CD14-positive monocyte (primary cell): ENCODE measurements around the gene PLPP7. TPM values are rescaled to one million over a fixed set of nuclear protein-coding genes. Genes with fewer than 3 reads are reported as not detected.

Experiments
- DNase-seq, 3 donors: peaks; one replicate each; pipeline ENCODE4 v3.0.0-alpha.2; 2011 to 2022
- H2AFZ ChIP-seq: 2 replicates; pipeline ENCODE4 v1.6.0; 2012; ENCODE audit warnings: mild to moderate bottlenecking, low read depth, low read length, inconsistent platforms; ENCODE audit not compliant: insufficient read depth, poor library complexity, severe bottlenecking
- H3K27ac ChIP-seq, 2 donors: 1 replicate in 1 of 2; 2 replicates in 1 of 2; pipeline ENCODE4 v1.5.1; 2012 to 2013; ENCODE audit warnings: low read length in 2 of 2, control low read depth in 1 of 2, inconsistent platforms in 1 of 2, low read depth in 1 of 2, mild to moderate bottlenecking in 1 of 2
- H3K27me3 ChIP-seq, 2 donors: one replicate each; pipeline versions ENCODE4 v1.6.0 to v1.6.1; 2011 to 2013; ENCODE audit warnings: low read length in 2 of 2; ENCODE audit not compliant: control insufficient read depth in 2 of 2, insufficient read depth in 2 of 2
- H3K36me3 ChIP-seq, 2 donors: replicated peaks in 1 of 2; 1 replicate in 1 of 2; 2 replicates in 1 of 2; pipeline versions ENCODE4 v1.5.1 to v1.6.1; 2012 to 2013; ENCODE audit warnings: low read length in 2 of 2, control low read depth in 1 of 2, inconsistent platforms in 1 of 2, mild to moderate bottlenecking in 1 of 2; ENCODE audit not compliant: insufficient read depth in 2 of 2, control insufficient read depth in 1 of 2
- H3K4me1 ChIP-seq, 2 donors: 1 replicate in 1 of 2; 2 replicates in 1 of 2; pipeline versions ENCODE4 v1.5.1 to v1.6.1; 2012 to 2013; ENCODE audit warnings: low read length in 2 of 2, control low read depth in 1 of 2, inconsistent platforms in 1 of 2, mild to moderate bottlenecking in 1 of 2, moderate library complexity in 1 of 2; ENCODE audit not compliant: insufficient read depth in 2 of 2, control insufficient read depth in 1 of 2
- H3K4me2 ChIP-seq: replicated peaks from 2 replicates; pipeline ENCODE3; 2012; ENCODE audit warnings: low read length, moderate library complexity, mild to moderate bottlenecking; ENCODE audit not compliant: poor library complexity, severe bottlenecking; ENCODE audit errors: extremely low read depth
- H3K4me3 ChIP-seq, 3 experiments: fragments of 200-600 bp in 1 of 3; sonication (generic) in 1 of 3; replicated peaks in 1 of 3; 1 replicate in 2 of 3; 2 replicates in 1 of 3; pipeline ENCODE4 v1.5.1; 2011 to 2013; ENCODE audit warnings: low read length in 3 of 3, mild to moderate bottlenecking in 3 of 3, control low read depth in 2 of 3, low read depth in 2 of 3, inconsistent platforms in 1 of 3, moderate library complexity in 1 of 3
- H3K79me2 ChIP-seq: 2 replicates; pipeline ENCODE4 v1.6.0; 2012; ENCODE audit warnings: mild to moderate bottlenecking, control low read depth, inconsistent platforms, low read length, moderate library complexity; ENCODE audit not compliant: insufficient read depth
- H3K9ac ChIP-seq: 2 replicates; pipeline ENCODE4 v1.6.0; 2017; ENCODE audit warnings: low read length, mild to moderate bottlenecking; ENCODE audit not compliant: insufficient read depth, poor library complexity, severe bottlenecking
- H3K9me3 ChIP-seq, 2 donors: replicated peaks in 1 of 2; 1 replicate in 1 of 2; 2 replicates in 1 of 2; pipeline versions ENCODE4 v1.5.1 to v1.6.1; 2012 to 2013; ENCODE audit warnings: low read length in 2 of 2, control low read depth in 1 of 2; ENCODE audit not compliant: control insufficient read depth in 1 of 2, insufficient read depth in 1 of 2
- H4K20me1 ChIP-seq: 2 replicates; pipeline ENCODE4 v1.6.0; 2012; ENCODE audit warnings: mild to moderate bottlenecking, low read length, control low read depth, moderate library complexity; ENCODE audit not compliant: insufficient read depth
- H3K27ac Mint-ChIP-seq, 7 donors: one replicate each; pipeline ENCODE4 v1.8.0; 2020; ENCODE audit warnings: mild to moderate bottlenecking in 7 of 7, mixed read lengths in 7 of 7, moderate library complexity in 6 of 7, inconsistent platforms in 2 of 7
- H3K27me3 Mint-ChIP-seq, 3 donors: one replicate each; pipeline ENCODE4 v1.8.0; 2021 to 2022; ENCODE audit warnings: low read depth in 3 of 3, mild to moderate bottlenecking in 3 of 3, mixed read lengths in 3 of 3, moderate library complexity in 3 of 3, inconsistent platforms in 1 of 3
- H3K36me3 Mint-ChIP-seq, 2 donors: one replicate each; pipeline ENCODE4 v1.8.0; 2020; ENCODE audit warnings: mixed read lengths in 2 of 2, inconsistent platforms in 1 of 2, mild to moderate bottlenecking in 1 of 2
- H3K4me1 Mint-ChIP-seq: one replicate; pipeline ENCODE4 v1.8.0; 2020; ENCODE audit warnings: mild to moderate bottlenecking, mixed read lengths
- H3K4me3 Mint-ChIP-seq, 2 donors: one replicate each; pipeline ENCODE4 v1.8.0; 2020; ENCODE audit warnings: mild to moderate bottlenecking in 2 of 2, mixed read lengths in 2 of 2, moderate library complexity in 1 of 2
- H3K9me3 Mint-ChIP-seq, 7 donors: one replicate each; pipeline ENCODE4 v1.8.0; 2020 to 2022; ENCODE audit warnings: mixed read lengths in 7 of 7, mild to moderate bottlenecking in 6 of 7, moderate library complexity in 6 of 7, inconsistent platforms in 2 of 7
- CTCF ChIP-seq: fragments of 200-600 bp; IDR thresholded peaks from one replicate; pipeline ENCODE4 v1.8.0; 2022; ENCODE audit warnings: antibody characterized with exemption, mild to moderate bottlenecking
- WGBS: methylation state at CpG from one replicate; pipeline ENCODE4 v1.1.5; 2013; ENCODE audit warnings: missing lambda C conversion rate; ENCODE audit not compliant: insufficient coverage; 5-methylcytosine and 5-hydroxymethylcytosine counted together
- intact Hi-C, 2 donors: fragments of 100-400 bp; cut with micrococcal nuclease; formaldehyde crosslinking; loops; one replicate each; pipeline versions ENCODE4 v1.15.0 to v1.15.1; 2023
- polyA plus RNA-seq, 3 donors: library from polyadenylated mRNA; depleted of rRNA in 1 of 3; unstranded in 2 of 3; stranded (reverse) in 1 of 3; fragments of 300-500 nt in 2 of 3; fragments of >200 nt in 1 of 3; fragmentation: Illumina TruSeq in 2 of 3; gene quantifications; 1 replicate in 2 of 3; 2 replicates in 1 of 3; pipeline ENCODE4 v1.2.3, GENCODE V29; 2012 to 2021

The PLPP7 gene
- polyA plus RNA-seq, 3 donors = 1.1 to 3.1 (median 1.5) TPM

GRCh38 chr9:131320031-131320685 lies 30.6 kb downstream of the PLPP7 start:
- Histone ChIP-seq H3K9me3 (no peaks in the 10 kb centered on the region), H3K36me3 (no peaks in the 10 kb centered on the region), H3K4me2 (no peak overlapping the region), H3K79me2 (no peaks in the 10 kb centered on the region), H3K27me3 (no peaks in the 10 kb centered on the region), H3K27ac (no peak overlapping the region), H3K4me3 (no peak overlapping the region), H4K20me1 (no peaks in the 10 kb centered on the region), H3K9ac (no peak overlapping the region), H2AFZ (no peak overlapping the region), H3K4me1 (no peaks in the 10 kb centered on the region)
- intact Hi-C loops = no loop called here
- DNase-seq = no peak
- Mint-ChIP-seq H3K27ac (no peak overlapping the region), H3K4me3 (no peak overlapping the region), H3K9me3 (peaks cover 0 to 3% (median 0%) of the 10 kb centered on the region in 7 donors), H3K4me1 (no peaks in the 10 kb centered on the region), H3K36me3 (no peaks in the 10 kb centered on the region), H3K27me3 (peaks cover 0 to 4% (median 1%) of the 10 kb centered on the region in 3 donors)
- 92% methylated on average over 12 of the region's 19 CpGs for WGBS
- TF ChIP-seq CTCF = no peak

- Histone ChIP-seq H3K36me3 (no peaks in the 10 kb centered on the region), H3K9me3 (no peaks in the 10 kb centered on the region), H2AFZ (no peak overlapping the region), H3K4me1 (no peaks in the 10 kb centered on the region), H3K9ac (peak overlapping the region; percentile 6), H3K27ac (no peak overlapping the region), H3K27me3 (no peaks in the 10 kb centered on the region), H3K4me2 (no peak overlapping the region), H3K4me3 (no peak overlapping the region), H3K79me2 (no peaks in the 10 kb centered on the region), H4K20me1 (no peaks in the 10 kb centered on the region)
- Mint-ChIP-seq H3K27ac (no peak overlapping the region), H3K36me3 (no peaks in the 10 kb centered on the region), H3K27me3 (peaks cover 0 to 3% (median 3%) of the 10 kb centered on the region in 3 donors), H3K4me1 (no peaks in the 10 kb centered on the region), H3K9me3 (peaks cover 0 to 10% (median 0%) of the 10 kb centered on the region in 7 donors), H3K4me3 (no peak overlapping the region)
- DNase-seq = no peak
- 96% methylated on average over 6 of the region's 8 CpGs for WGBS
- intact Hi-C loops = no loop called here
- no peak for TF ChIP-seq CTCF
Measured at GRCh38 chr9:131323629-131324028, 34.1 kb downstream of the PLPP7 start.
